Ecto neural progenitor cell (in vitro differentiated cells): Measurements from ENCODE around the gene MEIKIN.

Experiments used
- DNase-seq: peaks from one replicate; pipeline ENCODE4 v3.0.0-alpha.2; 2018; ENCODE audit warnings: low spot score

The MEIKIN gene

DNA sequence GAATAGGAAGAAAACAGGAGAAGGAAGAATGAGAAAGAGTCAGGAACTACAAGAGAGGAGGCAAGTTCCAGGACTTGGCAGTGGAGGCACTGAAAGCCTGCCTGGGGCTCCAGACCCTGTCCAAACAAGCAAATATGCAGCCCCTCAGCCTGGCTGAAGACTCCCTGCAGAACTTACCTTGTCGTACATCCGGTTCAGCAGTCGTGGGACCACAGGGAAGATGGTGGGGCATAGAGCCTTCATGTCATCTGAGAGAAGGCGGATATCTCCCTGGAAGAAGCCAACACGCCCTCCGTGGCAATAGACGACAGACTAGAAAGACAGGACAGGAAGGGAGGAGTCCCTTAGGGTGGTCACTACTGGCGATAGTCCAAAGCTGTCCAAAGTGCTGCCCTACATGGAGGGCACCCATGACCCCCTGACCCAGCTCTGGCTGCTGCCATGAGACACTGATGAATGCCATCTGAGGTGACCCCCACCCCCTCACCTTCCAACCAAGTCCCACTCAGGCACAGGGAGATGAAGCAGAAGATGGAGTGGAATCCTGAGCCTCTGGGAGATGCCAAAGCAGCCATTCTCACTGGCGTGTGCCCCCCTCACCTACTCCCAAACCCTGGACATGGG lies 27.7 kb upstream of the MEIKIN start:
- no peak for DNase-seq

DNA sequence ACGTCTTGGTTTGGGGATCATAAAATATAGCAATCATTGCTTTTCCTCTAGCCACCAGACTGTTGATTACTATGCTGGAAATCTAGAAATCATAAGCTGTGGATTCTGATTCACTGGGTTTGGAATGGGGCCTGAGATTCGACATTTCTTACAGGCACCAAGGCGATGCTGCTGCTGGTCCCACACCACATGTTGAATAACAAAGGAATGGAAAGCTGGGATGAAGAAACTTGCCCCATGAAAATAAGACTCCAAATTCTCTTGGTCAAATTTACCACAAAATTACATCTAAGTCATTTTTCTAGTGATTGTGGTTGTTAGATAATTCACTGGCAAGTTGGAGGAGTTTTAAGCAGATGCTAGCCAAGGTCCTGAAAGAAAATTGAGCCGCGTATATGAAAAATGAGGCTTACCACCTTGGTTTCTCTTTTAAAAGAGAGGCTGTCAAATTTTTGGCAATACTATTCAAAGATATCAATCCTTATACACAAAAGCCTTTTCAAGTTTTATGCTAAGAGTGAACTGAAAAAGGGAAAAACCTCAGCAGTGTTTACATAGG lies 23.0 kb upstream of the MEIKIN start:
- no peak for DNase-seq

DNA sequence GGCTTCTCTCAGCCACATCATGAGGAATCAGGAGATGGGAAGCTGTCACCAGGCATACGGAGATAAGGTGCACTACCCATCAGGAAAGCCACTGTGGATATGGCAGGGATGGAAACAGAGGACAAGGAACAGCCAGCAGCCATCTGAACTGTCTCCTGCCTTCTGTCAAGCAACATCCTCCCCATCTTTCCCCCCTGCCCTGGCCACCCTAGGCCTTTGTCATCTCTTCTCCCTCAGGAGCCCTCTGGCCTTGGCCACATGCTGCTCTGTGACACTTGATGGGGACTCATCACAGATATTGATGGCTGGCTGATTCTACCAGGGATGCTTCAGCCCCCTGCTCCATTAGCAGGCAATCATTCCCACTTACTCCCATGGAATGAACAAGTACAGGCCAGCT lies 21.1 kb upstream of the MEIKIN start:
- no peak for DNase-seq

DNA sequence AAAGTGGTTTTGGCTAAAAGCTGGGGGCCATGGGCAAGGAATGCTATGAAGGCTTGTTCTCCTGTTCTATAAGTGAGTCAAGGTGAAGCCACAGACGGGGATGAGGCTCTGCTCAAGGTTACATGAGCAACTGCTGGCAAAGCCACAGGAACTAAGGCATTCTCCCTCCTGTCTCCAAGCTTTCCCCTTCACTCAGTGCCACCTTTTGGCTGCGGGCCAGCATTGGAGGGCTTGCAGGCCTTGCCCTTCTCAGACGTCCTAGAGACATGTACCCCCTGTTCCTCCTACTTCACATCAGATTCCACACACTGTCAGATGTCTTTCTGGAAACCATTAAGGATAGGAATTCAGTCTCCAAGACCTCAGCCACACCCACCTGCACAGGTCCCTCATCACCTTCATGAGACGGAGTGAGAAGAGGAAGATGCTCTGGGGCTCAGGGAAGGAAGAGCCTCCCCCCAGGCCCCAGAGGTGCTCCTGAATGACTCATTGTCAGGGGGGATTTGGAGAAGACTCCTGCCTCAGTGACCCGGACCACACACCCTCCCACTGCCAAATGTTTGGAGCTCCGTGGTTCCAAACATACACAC lies 20.5 kb upstream of the MEIKIN start:
- no peak for DNase-seq

DNA sequence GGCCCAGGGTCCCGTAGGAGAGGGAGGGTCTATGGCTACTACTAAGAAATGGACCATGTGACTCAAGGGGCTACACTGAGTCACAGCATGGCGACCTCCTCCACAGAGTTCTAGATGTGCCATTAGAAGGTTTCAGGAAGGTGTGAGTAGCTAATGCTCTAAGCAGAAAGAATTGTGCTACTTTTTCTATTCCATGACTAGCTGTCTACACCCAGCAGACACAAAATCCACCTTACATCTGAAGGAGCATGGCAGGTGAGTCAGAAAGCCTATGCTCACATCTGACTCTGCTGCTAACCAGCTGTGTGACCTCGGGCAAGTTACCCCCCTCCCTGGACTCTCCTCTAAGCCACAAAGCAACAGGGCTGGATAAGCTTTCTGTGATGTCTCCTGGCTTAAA lies 14.4 kb upstream of the MEIKIN start:
- no peak for DNase-seq

DNA sequence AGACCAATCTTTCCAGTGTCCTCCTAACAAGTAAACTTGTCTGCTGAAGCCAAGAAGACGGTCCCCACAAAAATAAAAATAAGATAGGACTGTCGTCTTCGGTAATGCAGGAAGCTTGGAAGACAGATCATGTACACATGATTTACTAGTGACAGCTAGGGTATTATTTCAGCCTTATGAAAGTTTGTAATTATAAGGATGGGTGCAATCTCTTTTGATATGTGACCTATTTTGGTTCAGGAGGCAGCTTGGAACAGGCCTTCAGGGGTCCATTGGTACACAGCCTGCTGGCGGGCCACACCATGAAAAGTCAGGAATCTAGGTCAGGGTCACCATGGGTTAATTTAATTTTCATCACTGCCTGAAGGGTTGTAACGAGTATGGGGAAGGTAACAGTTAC lies 13.7 kb upstream of the MEIKIN start:
- DNase-seq = no peak

DNA sequence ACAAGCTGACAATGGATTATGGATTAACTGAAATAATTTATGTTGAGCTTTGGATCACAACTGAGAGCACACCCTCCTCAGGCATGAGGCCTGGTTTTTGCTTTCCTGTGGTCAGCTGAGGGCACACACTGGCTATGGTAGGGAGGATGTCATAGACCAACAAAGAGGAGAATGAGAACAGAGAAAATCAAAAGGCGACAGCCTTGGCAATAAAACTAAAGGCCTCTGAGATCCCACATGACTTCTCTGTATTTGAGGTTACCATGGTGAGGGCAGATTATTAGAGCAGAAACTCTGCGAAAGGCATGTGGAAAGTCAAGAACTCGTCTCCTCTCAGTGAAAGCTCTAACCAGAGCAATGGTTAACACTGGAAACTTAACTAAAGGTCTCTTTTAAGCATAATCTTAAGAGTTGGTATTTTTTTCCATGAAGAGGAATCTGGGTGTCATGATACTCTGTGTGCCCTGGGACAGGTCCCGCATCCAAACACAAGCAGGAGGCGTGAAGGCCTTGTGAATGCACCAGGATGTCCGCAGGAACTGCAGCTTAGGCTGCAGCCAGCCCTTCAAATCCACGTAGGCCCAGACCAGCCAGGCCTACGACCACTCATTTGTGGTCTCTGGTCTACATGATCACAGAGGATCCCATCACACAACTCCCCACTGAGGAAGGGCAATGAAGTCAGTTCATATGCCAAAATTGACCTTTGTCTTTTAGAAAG lies 12.4 kb upstream of the MEIKIN start:
- no peak for DNase-seq

DNA sequence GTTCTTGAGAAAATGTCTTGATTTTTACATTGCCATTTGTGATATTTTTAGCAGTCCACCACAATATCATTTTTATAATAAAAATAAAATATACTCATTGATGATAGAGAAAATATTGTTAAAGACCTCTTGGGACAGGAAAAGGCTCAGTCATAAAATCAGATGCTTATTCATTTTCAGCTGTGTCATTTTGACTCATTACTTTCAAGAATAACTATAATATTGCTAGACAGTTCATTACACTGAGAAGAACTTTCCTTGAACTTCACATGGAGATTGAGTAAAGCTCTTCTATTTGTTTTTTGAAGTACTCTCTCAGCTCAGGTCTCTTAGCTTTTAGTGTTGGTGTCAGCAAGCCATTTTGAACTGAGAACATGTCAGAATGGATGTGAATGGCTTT lies 8.5 kb upstream of the MEIKIN start:
- no peak for DNase-seq

DNA sequence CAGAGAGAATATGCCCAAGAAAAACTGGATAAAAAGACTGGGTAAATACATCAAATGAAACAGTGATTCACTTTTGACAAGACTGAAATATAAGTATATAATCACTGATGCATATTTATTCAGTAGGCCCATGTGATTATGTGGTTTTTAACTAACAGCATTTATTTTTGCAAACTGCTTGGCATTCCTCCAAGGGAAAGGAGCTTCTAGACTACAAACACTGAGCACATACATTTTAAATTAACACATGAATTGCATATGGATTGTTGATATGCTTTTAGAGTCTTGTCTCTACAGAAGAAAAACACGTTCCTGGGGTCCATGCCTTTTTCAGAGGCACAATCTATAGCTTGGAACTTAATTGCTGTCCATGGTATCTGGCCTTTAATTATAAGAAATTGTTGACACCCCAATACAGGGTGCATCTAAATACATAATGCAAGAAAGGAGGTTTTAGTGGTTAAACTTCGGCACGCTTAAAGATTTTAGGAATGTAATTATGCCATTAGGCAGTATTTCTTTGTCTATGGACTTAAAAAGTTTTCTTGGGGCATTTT lies 6.9 kb upstream of the MEIKIN start:
- DNase-seq = no peak

DNA sequence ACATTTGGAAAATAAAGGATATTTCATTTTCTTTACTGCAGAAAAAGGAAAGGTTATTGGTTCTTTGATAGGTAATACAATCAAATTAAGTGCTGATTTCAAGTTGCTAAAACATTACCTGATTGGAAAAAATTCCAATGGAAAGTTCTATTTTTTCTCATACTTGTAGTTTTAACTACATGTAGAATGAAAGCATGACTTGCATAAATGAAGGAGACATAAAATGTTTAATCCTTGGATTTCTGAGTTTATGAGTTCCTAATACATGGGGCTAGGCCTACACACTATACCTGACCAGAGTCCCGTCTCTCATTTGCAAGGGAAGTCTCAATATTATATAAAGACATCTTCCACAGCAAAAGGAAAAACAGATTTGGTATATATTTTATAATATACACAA lies 5.2 kb upstream of the MEIKIN start:
- no peak for DNase-seq

DNA sequence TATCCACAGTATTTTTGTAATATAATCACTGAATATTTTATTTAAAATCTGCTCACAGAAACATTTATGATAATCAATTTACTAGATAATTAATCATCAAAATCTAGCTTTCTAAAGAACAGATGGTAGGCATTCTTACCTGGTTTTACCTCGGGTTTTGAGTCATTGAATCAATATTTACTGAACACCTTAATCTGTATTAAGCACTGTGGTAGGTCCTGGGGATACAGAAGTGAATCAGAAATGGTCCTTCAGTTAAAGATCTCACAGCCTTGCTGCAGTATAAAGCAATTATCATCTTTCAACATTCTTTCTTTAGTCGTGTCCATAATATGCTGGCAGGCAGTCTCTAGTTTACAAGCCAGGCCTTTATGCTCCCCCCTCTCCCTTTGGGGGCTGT lies 2.0 kb upstream of the MEIKIN start:
- no peak for DNase-seq

DNA sequence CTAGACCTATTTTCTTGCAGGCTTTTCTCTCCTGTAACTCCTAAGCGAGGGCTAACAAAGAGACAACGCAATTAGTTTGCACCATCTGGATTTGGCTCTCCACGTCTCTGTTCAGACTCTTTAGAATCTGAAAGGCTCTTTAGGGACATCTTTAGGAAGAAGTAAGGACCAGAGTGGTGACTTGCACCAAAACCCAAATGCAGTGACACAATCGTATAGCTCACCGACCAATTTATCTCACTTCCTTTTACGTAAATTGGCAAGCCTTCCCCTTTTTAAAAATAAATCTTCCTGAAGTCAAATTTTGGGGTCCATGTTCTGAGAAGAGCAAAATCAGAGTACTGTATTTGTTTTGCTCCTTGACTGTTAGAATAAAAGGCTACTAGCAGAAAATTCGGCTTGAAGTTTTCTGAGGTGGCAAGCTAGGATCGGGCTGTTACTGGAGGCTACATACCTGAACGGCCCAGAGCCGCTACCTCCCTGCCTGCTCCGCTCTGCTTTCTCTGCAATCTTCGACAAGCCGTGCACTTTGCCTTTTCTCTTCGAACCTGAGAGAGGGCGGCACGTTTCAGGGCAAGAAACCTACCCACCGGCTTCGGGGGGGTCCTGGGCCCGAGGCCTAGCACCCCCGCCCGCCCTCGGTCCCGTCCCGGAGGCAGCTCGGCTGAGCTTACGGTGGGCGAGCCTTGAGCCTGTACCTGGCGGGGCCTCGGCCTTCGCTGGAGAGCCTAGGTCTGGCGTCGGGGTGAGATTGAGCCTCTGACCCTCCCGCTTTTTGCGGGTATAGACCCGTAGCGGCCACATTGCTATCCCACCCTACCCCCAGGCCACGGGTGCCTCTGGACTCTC lies 537 bp downstream of the MEIKIN start:
- no peak for DNase-seq

DNA sequence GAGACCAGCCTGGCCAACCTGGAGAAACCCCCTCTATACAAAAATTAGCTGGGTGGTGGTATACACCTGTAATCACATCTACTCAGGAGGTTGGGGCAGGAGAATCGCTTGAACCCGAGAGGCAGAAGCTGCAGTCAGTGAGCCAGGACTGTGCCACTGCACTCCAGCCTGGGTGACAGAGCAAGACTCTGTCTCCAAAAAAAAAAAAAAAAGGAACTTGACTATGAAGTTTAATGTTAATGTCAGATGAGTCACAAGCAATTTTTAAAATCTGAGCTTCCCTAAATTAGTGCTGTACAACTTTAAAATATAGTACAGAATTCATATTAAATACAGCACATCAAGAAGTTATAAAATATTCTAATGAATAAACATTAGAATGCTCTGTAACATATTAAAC lies 1.5 kb downstream of the MEIKIN start:
- DNase-seq = no peak

DNA sequence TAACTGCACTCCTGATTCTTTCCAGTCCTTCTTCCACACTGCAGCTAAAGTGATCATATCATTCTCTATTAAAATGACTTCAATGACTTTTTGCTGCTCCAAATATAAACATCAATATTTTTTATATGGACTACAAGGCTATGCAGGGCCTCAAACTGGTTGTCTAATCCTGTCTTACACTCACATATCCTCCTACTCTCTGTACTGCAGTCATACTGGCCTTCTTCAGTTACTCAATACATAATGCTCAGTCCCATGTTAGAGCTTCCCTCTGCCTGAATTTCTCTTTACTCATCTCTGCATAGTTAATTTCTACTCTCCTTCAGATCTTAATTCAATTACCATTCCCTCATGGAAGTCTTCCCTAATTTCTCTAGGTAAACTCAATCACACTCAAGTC lies 3.4 kb downstream of the MEIKIN start:
- DNase-seq = no peak

DNA sequence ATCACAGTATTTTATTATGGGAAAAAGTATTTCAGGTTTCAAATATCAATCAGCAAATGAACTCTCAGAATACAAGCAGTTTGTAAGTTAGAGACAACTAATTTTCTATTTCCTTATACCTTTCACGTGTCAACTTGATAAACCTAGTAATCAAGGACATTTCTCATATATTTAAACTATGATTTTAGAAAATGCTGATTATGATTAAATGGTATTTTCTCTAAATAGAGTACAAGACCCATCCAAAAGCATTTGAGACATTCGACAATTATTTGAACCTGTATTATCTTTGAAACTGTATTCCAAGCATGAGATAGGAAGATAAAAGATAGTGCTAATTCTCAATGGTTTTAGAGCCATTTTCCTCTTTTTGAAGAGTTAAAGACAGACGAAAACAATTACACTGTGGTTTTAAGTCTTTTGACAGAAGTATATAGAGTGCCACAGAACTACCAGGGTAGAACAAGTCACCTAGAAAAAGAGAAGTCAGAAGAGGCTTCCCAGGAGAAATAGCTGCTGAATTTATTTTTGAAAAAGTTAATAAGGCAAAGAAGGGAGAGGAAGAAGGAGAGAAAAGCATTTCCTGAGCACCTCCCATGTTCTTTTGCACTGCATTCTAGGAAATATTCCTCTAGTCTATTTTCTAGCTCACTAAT lies 5.6 kb downstream of the MEIKIN start:
- DNase-seq = no peak

DNA sequence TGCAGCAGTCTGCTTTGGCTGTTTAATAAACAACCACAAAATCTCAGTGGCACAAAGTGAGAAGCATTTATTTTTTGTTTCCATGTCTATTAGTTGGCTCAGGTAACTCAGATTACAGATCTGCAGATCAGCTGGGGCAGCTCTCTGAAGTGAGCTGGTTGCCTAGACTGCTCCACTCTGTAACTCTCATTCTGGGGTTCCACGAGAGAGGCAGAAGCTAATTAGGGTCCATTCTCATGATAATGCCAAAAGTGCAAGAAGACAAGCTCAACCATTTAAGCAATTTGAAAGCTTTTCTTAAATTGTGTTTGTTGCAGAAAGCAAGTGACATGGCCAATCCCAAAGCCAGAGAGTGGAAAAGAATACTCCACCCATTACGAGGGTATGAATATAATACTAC lies 13.2 kb downstream of the MEIKIN start:
- no peak for DNase-seq

DNA sequence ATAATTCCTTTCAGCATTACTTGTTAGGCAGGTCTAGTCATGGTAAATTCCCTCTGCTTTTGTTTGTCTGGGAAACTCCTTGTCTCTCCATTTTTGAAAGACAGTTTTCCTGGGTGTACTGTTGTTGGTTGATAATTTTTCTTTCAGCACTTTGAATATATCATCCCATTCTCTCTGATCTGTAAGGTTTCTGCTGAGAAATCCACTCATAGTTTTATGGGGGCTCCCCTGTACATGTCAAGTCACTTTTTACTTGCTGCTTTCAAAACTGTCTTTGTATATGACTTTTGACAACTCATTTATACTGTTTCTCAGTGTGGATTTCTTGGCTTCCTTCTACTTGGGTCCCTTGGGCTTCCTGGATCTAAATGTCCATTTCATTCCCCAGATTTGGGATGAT lies 16.5 kb downstream of the MEIKIN start:
- no peak for DNase-seq

DNA sequence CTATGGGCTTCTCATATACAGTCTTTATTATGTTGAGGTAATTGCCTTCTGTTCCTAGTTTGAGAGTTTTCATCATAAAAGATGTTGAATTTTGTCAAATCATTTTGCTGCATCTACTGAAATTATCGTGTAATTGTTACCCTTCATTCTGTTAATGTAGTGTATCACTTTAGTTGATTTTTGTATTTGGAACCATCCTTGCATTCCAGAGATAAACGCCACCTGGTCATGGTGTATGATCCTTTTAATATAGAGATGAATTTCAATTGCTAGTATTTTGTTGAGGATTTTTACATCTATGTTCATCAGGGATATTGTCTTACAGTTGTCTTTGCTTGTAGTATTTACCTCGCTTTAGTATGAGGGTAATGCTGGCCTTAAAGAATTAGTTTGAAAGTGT lies 19.3 kb downstream of the MEIKIN start:
- no peak for DNase-seq

DNA sequence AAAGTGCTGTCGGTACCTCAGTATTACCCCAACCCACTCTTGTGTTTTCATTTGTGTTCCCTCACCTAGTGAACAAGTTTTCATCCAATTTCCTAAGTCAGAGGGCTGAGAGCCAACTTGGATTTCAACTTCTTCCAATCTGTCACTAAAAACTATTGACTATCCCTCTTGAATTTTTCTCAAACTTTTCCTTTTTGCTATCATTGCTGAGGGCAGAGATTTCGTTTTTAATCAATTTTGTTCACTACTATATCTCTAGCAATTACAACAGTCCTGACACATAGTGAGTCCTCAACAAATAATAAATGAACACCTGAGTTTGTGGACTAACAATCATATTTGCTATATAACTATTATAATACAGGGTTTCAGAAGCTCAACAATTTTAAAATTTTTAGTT lies 29.0 kb downstream of the MEIKIN start:
- DNase-seq = no peak

DNA sequence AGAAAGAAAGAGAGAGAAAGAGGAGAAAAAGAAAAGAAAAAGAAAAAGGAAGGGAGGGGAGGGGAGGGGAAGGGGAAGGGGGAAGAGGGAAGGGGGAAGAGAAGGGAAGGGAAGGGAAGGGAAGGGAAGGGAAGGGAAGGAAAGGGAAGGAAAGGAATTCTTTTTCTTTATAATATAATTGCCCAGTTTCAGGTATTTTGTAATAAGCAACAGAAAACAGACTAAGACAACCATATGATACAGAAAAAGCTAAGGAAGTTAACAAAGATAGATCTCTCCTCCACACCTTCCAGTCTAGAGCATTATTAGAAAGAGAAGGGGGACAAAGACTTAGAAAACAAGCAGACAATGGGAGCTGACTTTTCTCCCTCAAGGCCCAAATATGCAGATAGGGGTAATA lies 31.0 kb downstream of the MEIKIN start:
- DNase-seq = no peak

DNA sequence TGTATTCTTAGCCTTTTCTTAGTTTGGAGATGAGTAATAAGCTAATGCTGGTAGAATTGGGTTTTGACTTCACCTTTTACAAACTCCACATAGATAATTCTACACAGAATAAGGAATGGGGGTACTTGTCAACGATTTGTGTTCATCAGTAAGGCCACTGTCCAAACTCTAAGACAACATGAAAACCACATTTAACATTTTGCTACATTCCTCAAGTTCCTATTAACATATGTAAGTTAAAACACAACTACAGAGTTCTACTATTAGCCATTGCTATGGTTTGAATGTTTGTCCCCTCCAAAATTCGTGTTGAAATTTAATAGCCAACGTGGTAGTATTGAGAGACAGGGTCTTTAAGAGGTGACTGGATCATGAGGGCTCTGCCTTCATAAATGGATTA lies 31.9 kb downstream of the MEIKIN start:
- no peak for DNase-seq

DNA sequence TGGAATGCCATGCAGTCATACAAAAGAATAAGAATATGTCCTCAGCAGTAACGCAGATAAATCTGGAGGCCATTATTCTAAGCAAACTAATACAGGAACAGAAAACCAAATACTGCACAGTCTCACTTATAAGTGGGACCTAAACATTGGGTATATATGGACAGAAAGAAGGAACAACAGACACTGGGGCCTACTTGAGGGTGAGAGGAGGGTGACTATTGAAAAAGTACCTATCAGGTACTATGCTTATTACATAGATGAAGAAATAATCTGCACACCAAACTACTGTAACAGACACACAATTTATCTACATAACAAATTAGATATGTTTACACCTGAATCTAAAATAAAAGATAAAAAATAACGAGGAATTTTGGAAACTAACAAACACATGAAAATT lies 38.8 kb downstream of the MEIKIN start:
- no peak for DNase-seq
